Caco-2 (cell line): ENCODE results near the gene TCEAL1. TPM values are rescaled to one million over a fixed set of nuclear protein-coding genes. Genes with fewer than 3 reads are reported as not detected.
A peak's percentile ranks its signal among the peaks of the same experiment; 100 is the strongest.

Experiments used
- BruUV-seq: library from RNA; stranded (reverse); fragments of 400-500 nt; replicated peaks from 2 replicates; lab custom pipeline; 2021; lab: Mats Ljungman, UMichigan
- CTCF ChIA-PET: fragments of 300-600 bp; sonication (Branson Sonifier 250); formaldehyde crosslinking; loops from one replicate; lab custom pipeline; 2022; ENCODE audit warnings: antibody characterized with exemption; lab: Charles Lee
- POLR2A ChIA-PET: fragments of 300-600 bp; sonication (Branson Sonifier 250); formaldehyde crosslinking; loops from one replicate; lab custom pipeline; 2022; ENCODE audit warnings: antibody characterized with exemption; lab: Charles Lee
- DNase-seq, 2 experiments: peaks; one replicate each; pipeline versions ENCODE4 v3.0.0 to v3.0.0-alpha.2; 2020 to 2022
- H3K27me3 ChIP-seq: replicated peaks from 2 replicates; pipeline ENCODE4 v1.6.0; 2011; ENCODE audit warnings: low read length; ENCODE audit not compliant: control insufficient read depth, insufficient read depth
- H3K36me3 ChIP-seq: 2 replicates; pipeline ENCODE4 v1.5.1; 2011; ENCODE audit warnings: low read length; ENCODE audit not compliant: control insufficient read depth, insufficient read depth
- H3K4me1 ChIP-seq: fragments of 250-450 bp; sonication (Bioruptor Pico); 2 replicates; pipeline ENCODE4 v1.5.1; 2020; ENCODE audit warnings: mild to moderate bottlenecking
- H3K4me3 ChIP-seq: 2 replicates; pipeline ENCODE4 v1.5.1; 2011; ENCODE audit warnings: low read depth, mild to moderate bottlenecking, control low read depth, low read length
- H3K9me3 ChIP-seq: fragments of 250-450 bp; sonication (Bioruptor Pico); 2 replicates; pipeline ENCODE4 v1.5.1; 2020; ENCODE audit warnings: mild to moderate bottlenecking, moderate library complexity
- H3K27ac Mint-ChIP-seq: one replicate; pipeline ENCODE4 v1.8.0; 2022; ENCODE audit warnings: mixed read lengths; ENCODE audit not compliant: unreplicated experiment
- H3K27me3 Mint-ChIP-seq: one replicate; pipeline ENCODE4 v1.8.0; 2022; ENCODE audit warnings: mixed read lengths; ENCODE audit not compliant: insufficient read depth, unreplicated experiment
- H3K36me3 Mint-ChIP-seq: one replicate; pipeline ENCODE4 v1.8.0; 2022; ENCODE audit warnings: mild to moderate bottlenecking, mixed read lengths; ENCODE audit not compliant: insufficient read depth, unreplicated experiment
- H3K4me1 Mint-ChIP-seq: one replicate; pipeline ENCODE4 v1.8.0; 2022; ENCODE audit warnings: low read depth, mixed read lengths; ENCODE audit not compliant: unreplicated experiment
- H3K4me3 Mint-ChIP-seq: one replicate; pipeline ENCODE4 v1.8.0; 2022; ENCODE audit warnings: mild to moderate bottlenecking, moderate library complexity, mixed read lengths; ENCODE audit not compliant: unreplicated experiment
- H3K9me3 Mint-ChIP-seq: one replicate; pipeline ENCODE4 v1.8.0; 2022; ENCODE audit warnings: mixed read lengths; ENCODE audit not compliant: unreplicated experiment
- intact Hi-C: fragments of 100-400 bp; cut with micrococcal nuclease; formaldehyde crosslinking; loops from one replicate; pipeline ENCODE4 v1.10.0; 2022; ENCODE audit not compliant: unreplicated experiment
- total RNA-seq: library from RNA; stranded (reverse); gene quantifications from 2 replicates; pipeline ENCODE4 v1.2.3, GENCODE V29; 2022
- TF ChIP-seq, protein P1 (sequence below), 2 experiments: fragments of 200-600 bp in 1 of 2; IDR thresholded peaks; 1 replicate in 1 of 2; 2 replicates in 1 of 2; pipeline versions ENCODE4 v1.5.1 to v1.8.0; 2011 to 2022; ENCODE audit warnings: antibody characterized with exemption in 1 of 2, control low read depth in 1 of 2, inconsistent platforms in 1 of 2, low read depth in 1 of 2, low read length in 1 of 2, mild to moderate bottlenecking in 1 of 2, moderate library complexity in 1 of 2; ENCODE audit not compliant: insufficient read depth in 1 of 2, severe bottlenecking in 1 of 2, unreplicated experiment in 1 of 2

The TCEAL1 gene
- total RNA-seq, 1 experiment from 2014 or later, result 11.8 TPM

DNA sequence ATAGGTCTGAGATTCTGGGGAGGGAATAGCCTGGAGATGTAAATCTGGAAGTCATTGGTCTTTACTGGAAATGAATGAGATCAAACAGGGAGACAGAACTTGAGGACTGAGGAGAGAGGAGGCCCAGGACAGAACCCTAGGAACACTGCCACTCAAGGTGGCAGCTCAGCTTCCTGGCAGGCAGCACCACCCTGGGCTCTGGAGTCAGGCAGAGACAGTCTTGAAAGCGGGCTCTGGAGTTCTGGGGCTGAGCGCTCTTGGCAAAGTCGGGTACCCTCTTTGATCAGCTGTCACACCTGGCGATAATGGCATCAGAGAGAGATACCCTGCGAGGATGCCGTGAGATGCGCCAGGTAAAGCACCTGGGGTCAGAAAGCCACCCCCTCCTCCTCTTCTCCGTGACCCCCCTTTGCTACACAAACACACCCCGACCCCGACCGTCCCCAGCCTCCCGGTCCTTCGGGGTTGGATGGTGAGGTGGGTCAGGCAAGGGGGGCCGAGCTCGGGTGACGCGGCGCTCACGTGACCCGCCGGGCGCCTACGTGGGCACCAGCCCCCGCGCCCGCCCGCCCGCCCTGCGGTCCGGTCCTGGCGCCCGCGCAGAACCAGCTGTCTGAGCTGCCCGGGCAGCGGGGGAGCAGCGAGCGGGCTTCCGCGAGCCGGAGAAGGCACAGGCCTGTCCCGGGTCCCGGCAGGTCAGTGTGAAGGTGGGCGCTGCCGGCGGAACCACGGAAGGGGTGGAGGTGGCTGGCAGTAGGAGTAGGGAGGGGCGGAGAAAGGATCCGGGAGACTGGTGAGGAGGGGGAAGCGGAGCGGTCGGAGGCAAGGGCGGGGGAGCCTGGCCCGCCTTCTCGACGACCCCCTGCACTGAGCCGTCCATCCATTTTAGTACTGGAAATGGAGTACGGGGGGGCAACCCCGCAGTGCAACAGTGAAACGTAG lies 21.1 kb upstream of the TCEAL1 start, which contains the start of gene TCEAL3:
TSS of gene TCEAL3 (plus strand) at position 600 of the 942 bp plus-strand sequence. CDS start 1,102 bp downstream, outside the sequence.
- no peaks in the 10 kb centered on the region for H3K36me3 ChIP-seq
- BruUV-seq, result no TSS peak
- TF ChIP-seq, protein P1, sequence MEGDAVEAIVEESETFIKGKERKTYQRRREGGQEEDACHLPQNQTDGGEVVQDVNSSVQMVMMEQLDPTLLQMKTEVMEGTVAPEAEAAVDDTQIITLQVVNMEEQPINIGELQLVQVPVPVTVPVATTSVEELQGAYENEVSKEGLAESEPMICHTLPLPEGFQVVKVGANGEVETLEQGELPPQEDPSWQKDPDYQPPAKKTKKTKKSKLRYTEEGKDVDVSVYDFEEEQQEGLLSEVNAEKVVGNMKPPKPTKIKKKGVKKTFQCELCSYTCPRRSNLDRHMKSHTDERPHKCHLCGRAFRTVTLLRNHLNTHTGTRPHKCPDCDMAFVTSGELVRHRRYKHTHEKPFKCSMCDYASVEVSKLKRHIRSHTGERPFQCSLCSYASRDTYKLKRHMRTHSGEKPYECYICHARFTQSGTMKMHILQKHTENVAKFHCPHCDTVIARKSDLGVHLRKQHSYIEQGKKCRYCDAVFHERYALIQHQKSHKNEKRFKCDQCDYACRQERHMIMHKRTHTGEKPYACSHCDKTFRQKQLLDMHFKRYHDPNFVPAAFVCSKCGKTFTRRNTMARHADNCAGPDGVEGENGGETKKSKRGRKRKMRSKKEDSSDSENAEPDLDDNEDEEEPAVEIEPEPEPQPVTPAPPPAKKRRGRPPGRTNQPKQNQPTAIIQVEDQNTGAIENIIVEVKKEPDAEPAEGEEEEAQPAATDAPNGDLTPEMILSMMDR (IDR thresholded peaks at IDR 0.05; ENCODE audit: insufficient read depth in 1 of 2, low read depth in 1 of 2, low read length in 1 of 2, severe bottlenecking in 1 of 2, unreplicated experiment in 1 of 2), result no peak
- H3K27me3 ChIP-seq, result no peaks in the 10 kb centered on the region
- DNase-seq, result peak in 1 of 2 experiments; percentile 22
- H3K4me3 ChIP-seq, result peak within 1 kb of the TSS; percentile 55
- ChIA-PET CTCF (interaction anchor here (0.7 kb wide), 1 partner anchor 22 kb away, joined by 3 read pairs; no protein-coding TSS in a partner anchor), POLR2A (no interaction called here)
- no peaks in the 10 kb centered on the region for H3K9me3 Mint-ChIP-seq
- H3K4me3 Mint-ChIP-seq, result peak within 1 kb of the TSS; percentile 77
- no peaks in the 10 kb centered on the region for H3K9me3 ChIP-seq
- H3K27ac Mint-ChIP-seq, result no peak within 1 kb of the TSS
- H3K36me3 Mint-ChIP-seq, result no peaks in the 10 kb centered on the region
- intact Hi-C loops, result no loop called here
- no peaks in the 10 kb centered on the region for H3K27me3 Mint-ChIP-seq
- H3K4me1 ChIP-seq, result no peaks in the 10 kb centered on the region
- no peaks in the 10 kb centered on the region for H3K4me1 Mint-ChIP-seq

DNA sequence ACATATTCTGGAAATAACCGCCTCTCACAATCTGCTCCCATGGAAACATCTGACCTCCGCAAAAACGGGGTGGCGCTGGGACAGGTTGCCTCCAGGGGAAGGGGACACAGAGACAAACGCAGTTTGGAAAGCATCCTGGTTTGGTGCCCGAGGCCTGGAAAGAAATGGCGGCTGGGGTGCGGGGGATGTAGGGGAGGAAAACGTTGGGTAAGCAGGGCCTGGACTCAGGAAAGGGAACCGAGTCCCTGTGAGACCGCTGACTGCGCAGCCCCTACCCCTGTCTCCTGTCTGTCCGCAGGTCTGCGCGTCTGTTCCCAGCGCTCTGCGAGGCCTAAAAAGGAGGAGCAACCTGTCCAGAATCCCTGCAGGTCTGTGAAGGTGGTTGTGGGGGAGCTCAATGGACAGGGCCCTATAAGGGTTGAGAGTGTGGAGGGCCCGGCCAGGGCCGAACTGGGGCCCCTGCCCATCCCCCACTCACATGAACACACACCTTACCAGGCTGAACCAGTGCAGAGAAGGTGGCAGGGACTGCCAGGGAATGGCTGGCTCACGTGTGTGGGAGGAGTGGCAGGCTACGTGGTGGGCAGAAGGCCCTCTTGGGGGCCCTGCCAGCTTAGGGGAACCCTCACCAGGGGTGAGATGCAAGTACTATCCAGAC lies 20.3 kb upstream of the TCEAL1 start:
- no peaks in the 10 kb centered on the region for H3K9me3 ChIP-seq
- TF ChIP-seq, protein P1 (IDR thresholded peaks at IDR 0.05; ENCODE audit: insufficient read depth in 1 of 2, low read depth in 1 of 2, low read length in 1 of 2, severe bottlenecking in 1 of 2, unreplicated experiment in 1 of 2), result no peak
- no TSS peak for BruUV-seq
- intact Hi-C loops, result no loop called here
- Mint-ChIP-seq H3K27ac (no peak overlapping the region), H3K27me3 (no peaks in the 10 kb centered on the region), H3K4me1 (no peaks in the 10 kb centered on the region), H3K4me3 (peak overlapping the region; percentile 77), H3K36me3 (no peaks in the 10 kb centered on the region), H3K9me3 (no peaks in the 10 kb centered on the region)
- no peaks in the 10 kb centered on the region for H3K36me3 ChIP-seq
- ChIA-PET POLR2A (no interaction called here), CTCF (interaction anchor here (0.7 kb wide), 1 partner anchor 22 kb away, joined by 3 read pairs; no protein-coding TSS in a partner anchor)
- H3K27me3 ChIP-seq, result no peaks in the 10 kb centered on the region
- H3K4me3 ChIP-seq, result peak overlapping the region; percentile 55
- DNase-seq, result no peak
- no peaks in the 10 kb centered on the region for H3K4me1 ChIP-seq

DNA sequence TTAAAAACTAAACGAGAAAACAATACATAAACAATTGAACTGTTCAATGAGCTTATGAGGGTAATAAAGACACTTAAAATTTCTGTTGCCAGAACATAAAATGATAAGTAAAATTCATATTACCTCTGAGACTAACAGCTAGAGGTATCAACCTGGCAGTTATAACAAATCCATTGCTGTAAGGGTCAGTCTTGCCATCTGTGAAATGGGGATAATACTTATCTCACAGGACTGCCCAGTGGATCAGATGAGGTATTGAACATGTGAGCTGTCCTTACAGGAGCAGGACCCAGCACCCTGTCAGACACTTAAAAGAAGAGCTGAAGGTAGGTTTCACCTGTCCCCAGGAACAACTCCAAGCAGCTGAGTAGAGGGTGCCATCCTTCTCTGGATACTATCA lies 18.5 kb upstream of the TCEAL1 start:
- no peak for DNase-seq
- CTCF ChIA-PET, result no interaction called here
- no TSS peak for BruUV-seq
- no peaks in the 10 kb centered on the region for H3K4me1 Mint-ChIP-seq
- no peaks in the 10 kb centered on the region for H3K27me3 ChIP-seq
- intact Hi-C loops, result no loop called here
- no peak overlapping the region for H3K4me3 ChIP-seq
- H3K36me3 ChIP-seq, result no peaks in the 10 kb centered on the region
- no peak overlapping the region for H3K27ac Mint-ChIP-seq
- TF ChIP-seq, protein P1 (IDR thresholded peaks at IDR 0.05; ENCODE audit: insufficient read depth in 1 of 2, low read depth in 1 of 2, low read length in 1 of 2, severe bottlenecking in 1 of 2, unreplicated experiment in 1 of 2), result no peak
- H3K4me1 ChIP-seq, result no peaks in the 10 kb centered on the region
- H3K36me3 Mint-ChIP-seq, result no peaks in the 10 kb centered on the region
- H3K4me3 Mint-ChIP-seq, result no peak overlapping the region
- POLR2A ChIA-PET, result no interaction called here
- no peaks in the 10 kb centered on the region for H3K9me3 Mint-ChIP-seq
- no peaks in the 10 kb centered on the region for H3K9me3 ChIP-seq
- no peaks in the 10 kb centered on the region for H3K27me3 Mint-ChIP-seq
